GM12878 (cell line): Measurements from ENCODE around the gene CXCL12. TPM values are rescaled to one million over a fixed set of nuclear protein-coding genes. Genes with fewer than 3 reads are reported as not detected.

ENCODE experiments used
- ATAC-seq: fragments of 200-7000 bp; cut with Tn5 transposase; 3 replicates; pipeline ENCODE4 v1.9.1; 2020; ENCODE audit warnings: mild to moderate bottlenecking, moderate library complexity
- BruUV-seq: library from RNA; stranded (reverse); fragments of 400-500 nt; replicated peaks from 2 replicates; lab custom pipeline; 2021; lab: Mats Ljungman, UMichigan
- CTCF ChIA-PET: fragments of 300-600 bp; sonication (Branson Sonifier 250); formaldehyde crosslinking; extraction: SDS; loops from one replicate; lab custom pipeline; 2021; ENCODE audit warnings: inconsistent platforms; lab: Yijun Ruan, JAX
- POLR2A ChIA-PET: fragments of 350-600 bp; formaldehyde crosslinking; extraction: SDS; loops from one replicate; lab custom pipeline; 2021; ENCODE audit warnings: inconsistent platforms; lab: Charles Lee
- RAD21 ChIA-PET: fragments of 300-600 bp; sonication (Branson Sonifier 250); formaldehyde crosslinking; loops from one replicate; lab custom pipeline; 2023; ENCODE audit warnings: antibody characterized with exemption; ENCODE audit not compliant: unreplicated experiment; lab: Charles Lee
- SMC1A ChIA-PET: fragments of 300-600 bp; sonication (Branson Sonifier 250); formaldehyde crosslinking; loops from one replicate; lab custom pipeline; 2023; ENCODE audit not compliant: unreplicated experiment, uncharacterized antibody; lab: Charles Lee
- DNase-seq: peaks from one replicate; pipeline ENCODE4 v3.0.0-alpha.2; 2011; ENCODE audit warnings: low read depth, low spot score
- FAIRE-seq: peaks from 3 replicates; lab custom pipeline; 2011; peaks lifted over from hg19 to GRCh38; lab: Jason Lieb, UNC
- H2AFZ ChIP-seq: 2 replicates; pipeline ENCODE4 v1.6.0; 2011; ENCODE audit warnings: low read depth, low read length, control low read depth; ENCODE audit not compliant: control insufficient read depth
- H3K27ac ChIP-seq: 2 replicates; pipeline ENCODE4 v1.5.1; 2011; ENCODE audit warnings: control low read depth; ENCODE audit not compliant: control insufficient read depth, insufficient read depth
- H3K27me3 ChIP-seq, 2 experiments: replicated peaks in 1 of 2; 2 replicates each; pipeline versions ENCODE4 v1.6.0 to v1.6.1; 2011; ENCODE audit warnings: low read length in 1 of 2; ENCODE audit not compliant: control insufficient read depth in 2 of 2, insufficient read depth in 2 of 2
- H3K36me3 ChIP-seq, 2 experiments: 2 replicates each; pipeline ENCODE4 v1.5.1; 2011; ENCODE audit warnings: low read length in 1 of 2; ENCODE audit not compliant: control insufficient read depth in 2 of 2, insufficient read depth in 2 of 2
- H3K4me1 ChIP-seq: 2 replicates; pipeline ENCODE4 v1.6.1; 2011; ENCODE audit warnings: mild to moderate bottlenecking, low read length, moderate library complexity, mixed read lengths; ENCODE audit not compliant: control insufficient read depth, insufficient read depth
- H3K4me2 ChIP-seq: 2 replicates; pipeline ENCODE4 v1.6.0; 2011; ENCODE audit warnings: control low read depth; ENCODE audit not compliant: control insufficient read depth, insufficient read depth
- H3K4me3 ChIP-seq: fragments of 200-600 bp; sonication (generic); 2 replicates; pipeline ENCODE4 v1.5.1; 2016
- H3K79me2 ChIP-seq: 2 replicates; pipeline ENCODE4 v1.6.0; 2011; ENCODE audit warnings: low read length; ENCODE audit not compliant: control insufficient read depth, insufficient read depth
- H3K9ac ChIP-seq: 2 replicates; pipeline ENCODE4 v1.8.0; 2011; ENCODE audit warnings: low read length, control low read depth, mixed read lengths; ENCODE audit not compliant: control insufficient read depth, insufficient read depth
- H3K9me3 ChIP-seq: replicated peaks from 3 replicates; pipeline ENCODE4 v1.5.1; 2011; ENCODE audit warnings: mild to moderate bottlenecking, low read length; ENCODE audit not compliant: control insufficient read depth, insufficient read depth
- H4K20me1 ChIP-seq: 2 replicates; pipeline ENCODE4 v1.6.0; 2011; ENCODE audit not compliant: control insufficient read depth, insufficient read depth
- ATF2 ChIP-seq: IDR thresholded peaks from 2 replicates; pipeline ENCODE4 v1.6.1; 2012; ENCODE audit warnings: low read length, inconsistent platforms
- E4F1 ChIP-seq: fragments of 450-650 bp; IDR thresholded peaks from 2 replicates; pipeline ENCODE4 v1.6.1; 2018; ENCODE audit warnings: borderline replicate concordance, mild to moderate bottlenecking; ENCODE audit not compliant: partially characterized antibody
- HCFC1 ChIP-seq: fragments of 150-350 bp; IDR thresholded peaks from 2 replicates; pipeline ENCODE4 v1.6.1; 2014; ENCODE audit warnings: low read length
- IRF5 ChIP-seq: fragments of 450-650 bp; IDR thresholded peaks from 2 replicates; pipeline ENCODE4 v1.6.1; 2017; ENCODE audit warnings: borderline replicate concordance
- NFIC ChIP-seq: IDR thresholded peaks from 2 replicates; pipeline ENCODE4 v1.6.1; 2012; ENCODE audit warnings: low read depth, mild to moderate bottlenecking, inconsistent platforms, low read length, moderate library complexity
- POLR2AphosphoS2 ChIP-seq: IDR thresholded peaks from 2 replicates; pipeline ENCODE4 v1.6.1; 2011; ENCODE audit warnings: low read depth, mild to moderate bottlenecking, low read length, improper control_type of control experiment, moderate library complexity
- ZBTB33 ChIP-seq: fragments of 450-650 bp; IDR thresholded peaks from 2 replicates; pipeline ENCODE4 v1.6.1; 2017; ENCODE audit warnings: mild to moderate bottlenecking
- ZZZ3 ChIP-seq: IDR thresholded peaks from 2 replicates; pipeline ENCODE4 v1.6.1; 2011; ENCODE audit warnings: low read depth; ENCODE audit not compliant: control insufficient read depth, insufficient read length
- WGBS: methylation state at CpG from one replicate; pipeline ENCODE4 v1.1.6; 2016; ENCODE audit warnings: low lambda C conversion rate; ENCODE audit not compliant: insufficient replicate concordance, insufficient coverage; ENCODE audit errors: missing lambda C conversion rate; 5-methylcytosine and 5-hydroxymethylcytosine counted together
- in situ Hi-C: fragments of 300-500 bp; cut with MboI; formaldehyde crosslinking; loops from 9 replicates; pipeline ENCODE4 v1.14.3; 2018; ENCODE audit warnings: mixed read lengths
- intact Hi-C: fragments of 100-400 bp; cut with micrococcal nuclease; formaldehyde crosslinking; loops from one replicate; pipeline ENCODE4 v1.14.2; 2022; ENCODE audit not compliant: unreplicated experiment
- polyA plus RNA-seq, 11 experiments: library from polyadenylated mRNA; depleted of rRNA in 4 of 11; unstranded in 6 of 11; stranded (reverse) in 5 of 11; fragments of >200 nt; fragmentation: Nextera tagmentation in 4 of 11; fragmentation: Illumina TruSeq in 1 of 11; extraction: Ambion mirVana in 4 of 11; extraction: Trizol in 1 of 11; gene quantifications; 1 replicate in 1 of 11; 2 replicates in 10 of 11; pipeline versions ENCODE4 v1.2.1 to v1.2.3, GENCODE V29; 2011 to 2016; ENCODE audit warnings: inconsistent platforms in 2 of 11, missing spikeins in 2 of 11, low read depth in 1 of 11
- total RNA-seq, 4 experiments: library from RNA; depleted of rRNA in 3 of 4; stranded (reverse); fragments of >200 nt in 3 of 4; fragmentation: Illumina TruSeq in 1 of 4; extraction: Trizol in 1 of 4; gene quantifications; 2 replicates each; pipeline versions ENCODE4 v1.2.1 to v1.2.3, GENCODE V29; 2013 to 2021

Gene CXCL12
- total and polyA plus RNA-seq, 10 of the 15 experiments (the other 5 are each of a cell fraction or from before 2014, with no cell fraction given): 0.03 to 4.5 (median 0.53) TPM

- intact Hi-C loops: loop anchor here (10.0 kb wide), 1 partner anchor 459 kb away; no protein-coding TSS in a partner anchor
- 18% methylated on average over 11 of the region's 11 CpGs for WGBS
- FAIRE-seq (no peak), DNase-seq (no peak)
- ChIA-PET CTCF (interaction anchor here (2.6 kb wide), 1 partner anchor 10 kb away, joined by 13 read pairs; no protein-coding TSS in a partner anchor), POLR2A (no interaction called here)
- Histone ChIP-seq H4K20me1 (no peaks in the 10 kb centered on the region), H3K9me3 (no peaks in the 10 kb centered on the region), H3K4me3 (no peak overlapping the region), H3K4me1 (no peaks in the 10 kb centered on the region), H3K27me3 (no peaks in the 10 kb centered on the region; a peak in 2 of 4 replicates), H3K27ac (no peak overlapping the region), H3K79me2 (no peaks in the 10 kb centered on the region)
- BruUV-seq: no TSS peak
- in situ Hi-C loops: loop anchor here (25.0 kb wide), 1 partner anchor 466 kb away; no protein-coding TSS in a partner anchor
- TF ChIP-seq NFIC (no peak), HCFC1 (no peak), ZZZ3 (no peak), POLR2AphosphoS2 (no peak), E4F1 (no peak), ATF2 (no peak), IRF5 (no peak), ZBTB33 (no peak)
- TF ChIP-seq, all 136 proteins: peak for 0
- ChIA-PET SMC1A (interaction anchor here (1.2 kb wide), 1 partner anchor 9 kb away, joined by 3 read pairs; no protein-coding TSS in a partner anchor), RAD21 (no interaction called here)
- Histone ChIP-seq H2AFZ (no peak overlapping the region), H3K9ac (no peak overlapping the region), H3K4me2 (no peak overlapping the region), H3K36me3 (no peaks in the 10 kb centered on the region)
- ATAC-seq: no peak
These were observed 11.2 kb upstream of the CXCL12 start for GRCh38 chr10:44395902-44396670.
